OCI-M1 (cell line): ENCODE measurements around the gene CELF3.
A peak's percentile ranks its signal among the peaks of the same experiment; 100 is the strongest.

Source experiments
- DNase-seq: peaks from one replicate; lab custom pipeline; 2025; lab: John Stamatoyannopoulos, UW

Gene CELF3

DNA sequence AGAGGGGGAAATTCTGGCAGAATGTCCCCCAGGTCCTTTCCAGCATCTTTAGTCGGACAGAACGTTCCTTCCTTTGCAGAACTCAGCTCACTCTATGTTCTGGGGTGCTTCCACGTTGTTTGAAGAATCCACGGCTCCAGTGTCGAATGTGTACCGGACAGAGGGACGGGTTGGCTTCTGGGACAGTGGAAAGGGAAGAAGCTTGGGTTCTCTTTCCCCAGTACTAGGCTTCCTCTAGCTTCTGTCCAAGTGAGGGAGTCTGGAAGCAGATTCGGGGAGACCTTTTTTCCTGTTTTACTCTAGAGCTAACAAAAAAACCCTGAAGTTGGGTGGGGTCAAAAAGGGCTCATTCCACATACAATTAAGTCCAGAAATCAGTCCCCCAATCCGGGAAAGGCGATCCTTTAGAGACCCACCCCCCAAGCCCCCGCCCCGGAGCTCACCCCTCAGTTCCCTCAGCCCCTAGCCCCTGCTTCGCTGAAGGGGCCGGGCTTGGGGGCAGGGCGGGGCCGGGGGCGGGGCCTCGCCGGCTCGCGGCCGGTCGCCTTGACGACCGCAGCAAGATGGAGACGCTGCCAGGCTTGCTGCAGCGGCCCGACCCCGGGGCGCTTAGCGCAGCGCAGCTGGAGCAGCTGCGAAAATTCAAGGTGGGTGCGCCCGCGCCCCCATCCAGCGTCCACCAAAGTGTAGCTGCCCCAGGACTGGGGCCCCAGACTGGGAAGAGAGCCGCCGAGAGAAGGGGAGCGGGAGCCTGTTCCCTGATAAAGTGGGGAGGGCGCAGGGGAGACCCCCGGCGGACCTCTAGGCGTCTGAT is 4.6 kb upstream of the CELF3 start, which contains the start of gene RIIAD1:
RIIAD1 (plus strand) TSS at position 549 of the 814 bp plus-strand sequence; CDS start at position 564, 15 bp downstream.
- no peak for DNase-seq

DNA sequence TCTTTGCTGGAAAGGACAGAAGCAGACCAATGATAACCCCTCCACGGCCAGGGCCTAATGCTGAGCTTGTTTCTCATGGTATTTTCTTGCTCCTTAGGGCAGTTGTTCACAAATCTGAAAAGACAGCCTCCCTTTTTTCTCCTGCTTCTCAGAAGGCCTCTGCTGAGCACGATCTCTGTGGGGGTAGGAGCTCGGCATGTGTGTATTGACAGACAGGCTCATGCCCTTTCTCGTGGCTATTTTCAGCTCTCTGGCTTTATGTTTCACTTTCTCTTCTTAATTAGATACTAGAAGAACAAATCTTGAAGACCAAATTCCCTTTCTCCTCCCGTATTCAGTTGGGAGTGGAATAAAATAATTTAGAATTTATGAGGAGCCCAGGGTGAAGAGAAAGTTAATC is 4.0 kb upstream of the CELF3 start:
- DNase-seq: peak; percentile 75

- peak; percentile 70 for DNase-seq
Measured at GRCh38 chr1:151720125-151720524, 3.5 kb upstream of the CELF3 start.

GRCh38 chr1:151718666-151719065 is 2.1 kb upstream of the CELF3 start:
- DNase-seq: no peak

DNA sequence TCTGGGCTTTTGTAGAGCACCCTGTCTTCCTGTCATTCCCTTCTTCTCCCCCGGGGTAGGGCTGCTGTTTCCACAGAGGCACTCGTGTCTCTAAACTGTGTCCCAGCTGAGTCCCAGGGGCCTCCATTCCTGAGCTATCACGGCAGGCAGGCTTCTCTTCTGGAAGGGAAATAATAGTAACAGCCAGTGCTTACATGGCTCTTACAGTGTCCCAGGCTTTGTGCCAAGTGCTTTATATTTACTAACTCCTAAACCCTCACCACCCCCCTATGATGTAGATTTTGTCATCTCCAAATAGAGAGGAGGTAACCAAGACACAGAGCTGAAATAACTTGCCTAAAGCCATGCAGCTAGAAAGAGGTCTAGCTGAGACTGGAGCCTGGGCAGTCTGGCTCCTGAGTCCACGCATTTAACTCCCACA is 1.4 kb upstream of the CELF3 start:
- DNase-seq: no peak

DNA sequence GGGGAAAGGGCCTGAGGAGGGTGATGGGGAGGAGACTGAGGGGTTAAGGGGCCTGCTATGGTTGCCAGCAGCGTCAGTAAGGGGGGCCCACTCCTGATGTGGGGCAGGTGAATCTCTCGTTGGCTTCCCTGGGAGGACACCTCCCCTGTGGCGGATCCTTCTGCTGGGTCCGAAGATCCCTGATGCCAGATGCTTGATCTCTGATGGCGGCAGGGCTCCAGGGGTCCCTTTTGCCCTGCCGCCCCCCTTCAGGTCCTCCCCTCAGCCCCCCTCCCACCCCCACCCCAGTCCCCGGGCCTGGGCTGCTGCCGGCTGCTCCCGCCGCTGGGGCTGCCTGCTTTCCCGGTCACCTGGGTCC is 219 bp downstream of the CELF3 start:
- DNase-seq: no peak

DNA sequence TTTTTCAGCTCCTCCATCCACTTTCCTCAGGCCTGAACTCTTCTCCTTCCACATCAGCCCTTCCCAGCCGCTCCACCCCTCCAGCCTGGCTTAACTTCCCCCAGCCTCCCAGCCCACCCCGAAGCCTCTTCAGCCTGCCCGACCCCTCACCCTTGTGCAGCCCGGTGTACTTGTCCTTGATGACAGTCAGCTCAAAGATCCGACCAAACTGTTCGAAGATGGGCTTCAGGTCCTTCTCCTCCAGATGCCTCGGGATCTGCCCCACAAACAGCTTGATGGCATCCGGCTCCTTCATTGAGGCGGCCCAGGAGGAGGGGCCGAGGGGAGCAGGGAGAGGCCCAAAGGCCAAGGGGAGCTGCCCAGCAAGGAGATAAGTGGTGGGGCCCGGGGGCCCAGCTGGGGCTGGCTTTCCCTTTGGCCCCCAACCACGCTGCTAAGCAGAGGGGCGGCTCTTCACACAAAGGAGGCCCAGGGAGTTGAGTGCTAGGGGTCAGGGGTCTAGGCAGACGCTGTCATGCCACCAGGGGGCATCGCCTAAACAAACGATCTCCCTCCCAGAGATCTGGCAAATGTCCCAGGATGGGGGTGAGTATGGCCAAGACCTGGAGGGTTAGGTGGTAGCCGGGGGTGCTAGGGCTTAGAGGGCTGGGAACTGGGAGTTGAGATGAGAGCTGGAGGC is 738 bp downstream of the CELF3 start:
- DNase-seq: no peak

- DNase-seq: peak; percentile 75
Measured at GRCh38 chr1:151714820-151715725, 1.5 kb downstream of the CELF3 start.

DNA sequence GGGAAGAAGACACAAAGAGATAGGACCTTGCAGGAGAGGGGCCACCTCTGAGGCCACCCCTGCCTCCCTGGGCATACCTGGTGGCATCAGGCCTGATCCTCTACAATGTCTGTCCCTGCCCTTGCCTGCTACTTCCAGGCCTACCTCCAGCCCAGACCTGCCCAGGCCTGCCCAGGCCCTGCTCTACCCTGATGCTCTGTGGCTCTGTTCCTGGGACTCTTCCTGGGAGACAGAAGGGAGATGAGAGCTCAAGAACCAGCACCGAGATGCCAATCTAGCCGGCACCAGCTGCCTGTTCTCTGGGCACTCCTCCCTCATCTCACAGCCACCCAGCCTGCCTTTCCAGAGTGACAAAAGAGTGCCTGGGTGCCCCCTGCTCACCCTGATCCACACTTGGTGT is 2.7 kb downstream of the CELF3 start:
- DNase-seq: no peak

DNA sequence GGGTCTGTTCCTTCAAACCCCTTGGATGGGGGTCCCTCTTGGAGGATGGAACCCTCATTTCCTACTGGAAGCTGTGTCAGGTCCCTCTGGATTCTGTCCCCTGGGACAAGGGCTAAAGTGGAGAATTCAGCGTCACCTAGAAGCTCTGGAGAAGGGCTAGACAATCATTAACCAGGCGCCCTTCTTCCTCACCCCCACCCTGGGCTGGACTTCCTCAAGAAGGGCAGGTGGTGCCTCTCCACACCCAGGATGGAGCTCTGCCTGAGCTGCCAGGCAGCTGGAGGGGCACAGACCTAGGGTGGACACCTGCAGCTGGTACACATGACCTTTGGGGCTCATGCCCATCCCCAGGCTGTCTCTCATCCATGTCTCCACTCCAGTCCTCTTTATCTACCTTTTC is 3.6 kb downstream of the CELF3 start:
- DNase-seq: no peak

GRCh38 chr1:151711951-151712350 is 4.7 kb downstream of the CELF3 start:
- DNase-seq: no peak

- no peak for DNase-seq
Measured at GRCh38 chr1:151711044-151711800, 5.4 kb downstream of the CELF3 start.

GRCh38 chr1:151710187-151710840 is 6.3 kb downstream of the CELF3 start:
- DNase-seq: peak; percentile 72

DNA sequence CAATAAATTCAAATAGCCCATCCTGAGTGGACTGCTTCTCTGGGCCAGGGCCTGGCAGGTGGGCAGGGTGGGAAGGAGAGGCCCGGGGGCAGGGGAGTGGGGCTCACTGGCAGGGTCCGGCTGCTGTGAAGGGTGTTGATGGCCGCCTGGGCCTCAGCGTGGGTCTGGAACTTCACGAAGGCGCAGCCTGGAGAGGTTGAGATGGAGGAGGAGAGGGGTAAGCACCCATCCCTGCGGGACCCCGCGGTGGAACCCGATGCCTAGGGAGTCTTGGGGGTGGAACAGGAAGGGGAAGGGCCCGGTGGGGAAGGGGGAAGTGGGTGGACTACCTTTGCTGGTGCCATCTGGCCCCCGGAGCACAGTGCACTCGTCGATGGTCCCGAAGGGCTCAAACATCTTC is 7.7 kb downstream of the CELF3 start:
- DNase-seq: no peak

- no peak for DNase-seq
Measured at GRCh38 chr1:151707541-151708065, 9.0 kb downstream of the CELF3 start.

DNA sequence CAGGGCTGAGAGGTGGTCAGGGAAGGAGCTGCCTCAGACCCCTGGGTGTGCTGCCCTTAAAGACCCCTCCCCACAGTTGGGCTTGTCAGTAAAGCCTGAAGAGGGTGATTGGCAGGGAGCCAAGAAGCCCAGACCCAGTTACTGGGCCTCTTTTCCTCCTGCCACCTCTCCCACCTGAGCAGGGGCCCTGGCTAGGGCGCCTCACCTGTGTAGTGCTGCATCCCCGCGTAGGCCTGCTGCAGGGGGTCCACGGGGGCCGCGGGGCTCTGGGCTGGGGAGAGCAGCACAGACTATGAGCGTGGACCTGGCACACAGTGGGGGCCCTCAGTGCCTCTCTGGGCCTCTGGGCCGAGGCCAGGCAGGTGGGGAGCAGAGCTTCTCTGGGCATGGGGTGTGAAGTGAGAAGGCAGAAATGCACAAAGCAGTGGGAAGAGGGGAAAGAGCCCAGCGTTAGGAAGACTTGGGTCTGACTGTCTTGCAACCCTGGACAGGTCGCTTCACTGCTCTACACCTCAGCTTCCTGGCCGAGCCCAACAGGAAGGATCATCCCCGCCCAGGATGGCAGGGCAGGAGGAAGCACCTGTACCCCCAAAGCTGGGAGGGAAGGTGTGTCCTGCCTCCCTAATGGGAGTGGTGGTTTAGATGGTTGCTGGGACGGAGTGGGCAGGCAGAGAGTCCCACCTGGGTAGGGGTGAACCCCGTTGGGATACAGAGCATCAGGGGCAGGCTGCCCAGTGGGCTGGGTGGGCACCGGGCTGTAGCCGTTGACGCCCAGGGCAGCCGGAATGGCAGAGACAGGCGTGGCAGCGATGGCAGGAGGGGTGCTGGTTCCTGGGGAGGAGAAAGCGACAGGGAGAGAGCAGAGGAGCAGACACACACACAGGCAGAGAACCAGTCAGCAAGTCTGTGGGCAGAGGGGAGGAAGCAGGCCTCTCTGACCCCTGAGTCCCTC is 9.9 kb downstream of the CELF3 start:
- DNase-seq: no peak

DNA sequence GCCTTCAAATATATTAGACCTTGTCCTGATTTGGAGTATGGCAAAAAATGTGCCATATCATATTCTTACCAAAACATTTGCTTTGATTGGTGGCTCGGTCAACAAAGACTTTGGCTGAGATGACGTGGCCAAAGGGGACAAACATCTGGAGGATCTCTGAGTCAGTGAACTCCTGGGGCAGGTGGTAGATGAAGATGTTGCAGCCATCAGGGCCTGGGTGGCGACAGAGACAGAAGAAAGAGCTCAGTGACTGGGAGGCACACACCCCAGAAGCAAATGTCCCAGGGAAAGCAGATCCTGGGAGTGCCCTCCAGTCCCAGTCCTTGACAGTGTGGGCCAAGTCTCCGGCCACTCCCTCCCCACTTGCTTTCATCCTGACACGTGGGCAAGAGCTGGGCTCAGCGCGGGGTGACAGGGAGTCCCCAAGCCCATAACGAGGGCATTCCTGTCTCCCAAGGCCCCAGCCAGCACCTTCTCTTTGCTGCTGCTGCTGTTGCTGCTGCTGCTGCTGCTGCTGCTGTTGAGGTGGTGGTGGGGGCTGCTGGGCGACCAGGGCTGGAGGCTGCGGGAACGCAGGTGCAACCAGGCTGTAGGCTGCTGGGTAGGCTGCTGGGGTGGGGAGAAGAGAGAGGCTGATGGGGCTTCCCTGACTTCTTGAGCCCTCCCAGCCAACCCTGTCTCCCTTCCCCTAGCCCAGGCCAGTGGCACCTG is 10.7 kb downstream of the CELF3 start:
- DNase-seq: no peak

DNA sequence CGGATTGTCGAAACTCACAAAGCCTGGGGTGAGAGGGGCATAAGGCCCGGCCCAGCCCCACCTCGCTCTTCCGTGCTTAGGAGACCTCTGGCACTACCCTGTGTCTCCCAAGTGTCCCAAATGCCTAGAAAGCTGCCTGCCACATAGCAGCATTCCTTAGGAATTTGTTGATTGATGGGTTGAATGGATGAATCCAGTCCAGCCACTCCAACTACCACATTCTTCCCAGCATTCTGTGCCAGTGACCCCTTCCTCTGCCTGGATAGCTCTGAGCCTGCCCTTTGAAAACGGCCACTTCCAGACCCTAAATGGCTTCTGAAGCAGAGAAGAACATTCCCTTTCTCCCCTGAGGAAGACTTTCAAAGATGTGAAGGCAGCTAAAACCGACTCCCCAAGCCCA is 11.5 kb downstream of the CELF3 start:
- no peak for DNase-seq

- no peak for DNase-seq
Measured at GRCh38 chr1:151704246-151704645, 12.4 kb downstream of the CELF3 start.
